HepG2 (cell line): ENCODE data around the gene NDRG3. TPM values are rescaled to one million over a fixed set of nuclear protein-coding genes. Genes with fewer than 3 reads are reported as not detected.

ENCODE experiments used
- ATAC-seq: fragments of 200-7000 bp; cut with Tn5 transposase; 3 replicates; pipeline ENCODE4 v1.9.1; 2020; ENCODE audit warnings: mild to moderate bottlenecking, moderate library complexity
- BruUV-seq: library from RNA; stranded (reverse); fragments of 400-500 nt; replicated peaks from 2 replicates; lab custom pipeline; 2021; lab: Mats Ljungman, UMichigan
- CTCF ChIA-PET: fragments of 300-600 bp; formaldehyde crosslinking; extraction: SDS; loops from one replicate; lab custom pipeline; 2021; ENCODE audit warnings: low total read pairs, inconsistent platforms, low intra/inter-chr PET ratio; lab: Yijun Ruan, JAX
- POLR2A ChIA-PET: fragments of 350-600 bp; sonication (Branson Sonifier 250); formaldehyde crosslinking; loops from one replicate; lab custom pipeline; 2020; ENCODE audit warnings: antibody characterized with exemption, inconsistent platforms; lab: Yijun Ruan, JAX
- DNase-seq: peaks from one replicate; pipeline ENCODE4 v3.0.0-alpha.2; 2015; ENCODE audit warnings: low spot score
- FAIRE-seq: peaks from 3 replicates; lab custom pipeline; 2011; peaks lifted over from hg19 to GRCh38; lab: Jason Lieb, UNC
- H2AFZ ChIP-seq: one replicate; pipeline ENCODE4 v1.6.1; 2011; ENCODE audit warnings: low read length, inconsistent platforms
- H3K27ac ChIP-seq: fragments of 300-600 bp; 3 replicates; pipeline ENCODE4 v1.8.0; 2011; ENCODE audit warnings: mixed run types, mild to moderate bottlenecking, mixed read lengths, low read length, inconsistent platforms; ENCODE audit not compliant: insufficient read depth; ENCODE audit errors: extremely low read length
- H3K27me3 ChIP-seq, 2 experiments: fragments of 200-600 bp in 1 of 2; 2 replicates in 1 of 2; 3 replicates in 1 of 2; pipeline versions ENCODE4 v1.6.0 to v1.8.0; 2011; ENCODE audit warnings: low read length in 2 of 2, mild to moderate bottlenecking in 2 of 2, moderate library complexity in 2 of 2, inconsistent platforms in 1 of 2; ENCODE audit not compliant: insufficient read depth in 2 of 2, control insufficient read depth in 1 of 2
- H3K36me3 ChIP-seq, 2 experiments: fragments of 200-600 bp in 1 of 2; replicated peaks in 1 of 2; 2 replicates in 1 of 2; 3 replicates in 1 of 2; pipeline versions ENCODE4 v1.5.1 to v1.8.0; 2011; ENCODE audit warnings: low read length in 2 of 2, inconsistent platforms in 1 of 2; ENCODE audit not compliant: insufficient read depth in 2 of 2, control insufficient read depth in 1 of 2
- H3K4me1 ChIP-seq: 2 replicates; pipeline ENCODE4 v1.5.1; 2012; ENCODE audit warnings: low read length, inconsistent platforms; ENCODE audit not compliant: insufficient read depth
- H3K4me2 ChIP-seq: 2 replicates; pipeline ENCODE4 v1.6.0; 2011; ENCODE audit warnings: low read depth, low read length, inconsistent platforms
- H3K4me3 ChIP-seq, 3 experiments: fragments of 200-600 bp in 1 of 3; sonication (generic), shearing (Covaris generic) in 1 of 3; replicated peaks in 1 of 3; 2 replicates each; pipeline ENCODE4 v1.5.1; 2011 to 2016; ENCODE audit warnings: low read length in 3 of 3, inconsistent platforms in 2 of 3, low read depth in 2 of 3, mild to moderate bottlenecking in 2 of 3, control low read depth in 1 of 3, mixed read lengths in 1 of 3; ENCODE audit not compliant: insufficient read depth in 1 of 3
- H3K79me2 ChIP-seq: one replicate; pipeline ENCODE4 v1.6.1; 2011; ENCODE audit warnings: low read length, inconsistent platforms; ENCODE audit not compliant: insufficient read depth
- H3K9ac ChIP-seq: 2 replicates; pipeline ENCODE4 v1.6.0; 2011; ENCODE audit warnings: mild to moderate bottlenecking, low read depth, low read length, inconsistent platforms; ENCODE audit not compliant: insufficient read depth
- H3K9me3 ChIP-seq: 2 replicates; pipeline ENCODE4 v1.5.1; 2012; ENCODE audit warnings: mild to moderate bottlenecking, low read length
- H4K20me1 ChIP-seq: 2 replicates; pipeline ENCODE4 v1.6.0; 2011; ENCODE audit warnings: inconsistent platforms, mild to moderate bottlenecking, low read length, moderate library complexity; ENCODE audit not compliant: insufficient read depth
- CHD2 ChIP-seq: IDR thresholded peaks from 2 replicates; pipeline ENCODE4 v1.6.1; 2011; ENCODE audit warnings: low read depth, low read length, improper control_type of control experiment
- FOSL1 ChIP-seq: sonication (generic); formaldehyde crosslinking; IDR thresholded peaks from 2 replicates; pipeline ENCODE4 v1.9.0; 2021; ENCODE audit warnings: missing genetic modification reagents, borderline replicate concordance
- ISL2 ChIP-seq: sonication (generic); formaldehyde crosslinking; IDR thresholded peaks from 2 replicates; pipeline ENCODE4 v1.5.0; 2020; ENCODE audit warnings: missing genetic modification reagents
- JUN ChIP-seq: sonication (generic); formaldehyde crosslinking; IDR thresholded peaks from 2 replicates; pipeline ENCODE4 v1.4.0; 2020; ENCODE audit warnings: mild to moderate bottlenecking, missing genetic modification reagents
- KLF16 ChIP-seq, 2 experiments: sonication (generic) in 1 of 2; formaldehyde crosslinking in 1 of 2; IDR thresholded peaks; 2 replicates each; pipeline versions ENCODE4 v1.6.1 to v1.8.0; 2016 to 2023; ENCODE audit warnings: missing genetic modification reagents in 2 of 2, missing compliant biosample characterization in 1 of 2
- MBNL3 ChIP-seq: fragments of 250-450 bp; sonication (Bioruptor Pico); conservative IDR thresholded peaks from 2 replicates; pipeline ENCODE4 v1.8.0; 2022; ENCODE audit warnings: mild to moderate bottlenecking, inconsistent platforms
- SRSF1 ChIP-seq: fragments of 200-400 bp; formaldehyde crosslinking; optimal IDR thresholded peaks from 2 replicates; pipeline ENCODE3; 2017; ENCODE audit warnings: mild to moderate bottlenecking, low read depth, low read length, moderate library complexity
- ZFAT ChIP-seq: sonication (generic); formaldehyde crosslinking; conservative IDR thresholded peaks from 2 replicates; pipeline ENCODE4 v1.8.1; 2023; ENCODE audit warnings: missing genetic modification reagents, inconsistent platforms
- ZFP36L1 ChIP-seq: sonication (generic); formaldehyde crosslinking; IDR thresholded peaks from 2 replicates; pipeline ENCODE4 v1.8.0; 2022; ENCODE audit warnings: mild to moderate bottlenecking, missing genetic modification reagents, moderate library complexity
- ZNF17 ChIP-seq: sonication (generic); formaldehyde crosslinking; IDR thresholded peaks from 2 replicates; pipeline ENCODE4 v1.5.0; 2020; ENCODE audit warnings: mild to moderate bottlenecking, missing genetic modification reagents
- ZNF230 ChIP-seq: sonication (generic); formaldehyde crosslinking; IDR thresholded peaks from 2 replicates; pipeline ENCODE4 v1.4.0; 2020; ENCODE audit warnings: mild to moderate bottlenecking, missing genetic modification reagents
- ZNF512 ChIP-seq: sonication (generic); formaldehyde crosslinking; IDR thresholded peaks from 2 replicates; pipeline ENCODE4 v1.4.0; 2020; ENCODE audit warnings: mild to moderate bottlenecking, missing genetic modification reagents
- ZNF574 ChIP-seq: sonication (generic); formaldehyde crosslinking; IDR thresholded peaks from 2 replicates; pipeline ENCODE4 v1.4.0; 2020; ENCODE audit warnings: missing genetic modification reagents
- ZNF768 ChIP-seq: sonication (generic); formaldehyde crosslinking; IDR thresholded peaks from 2 replicates; pipeline ENCODE4 v1.4.0; 2020; ENCODE audit warnings: missing genetic modification reagents
- ZSCAN31 ChIP-seq: sonication (generic); formaldehyde crosslinking; IDR thresholded peaks from 2 replicates; pipeline ENCODE4 v1.5.0; 2020; ENCODE audit warnings: low read depth, mild to moderate bottlenecking, missing genetic modification reagents
- WGBS: methylation state at CpG from one replicate; pipeline ENCODE4 v1.1.6; 2017; ENCODE audit warnings: low lambda C conversion rate; 5-methylcytosine and 5-hydroxymethylcytosine counted together
- in situ Hi-C: cut with HindIII; loops from 2 replicates; pipeline ENCODE4 v1.10.0; 2017; ENCODE audit warnings: low pct_unique_long_range_greater_than_20kb; ENCODE audit not compliant: extremely low pct_ligation_motif_present
- intact Hi-C: fragments of 100-400 bp; cut with micrococcal nuclease; formaldehyde crosslinking; loops from one replicate; pipeline ENCODE4 v1.10.0; 2022; ENCODE audit not compliant: unreplicated experiment
- polyA plus RNA-seq, 8 experiments: library from polyadenylated mRNA; depleted of rRNA in 3 of 8; stranded (reverse) in 7 of 8; unstranded in 1 of 8; fragments of >200 nt; fragmentation: Illumina TruSeq in 4 of 8; extraction: Trizol in 4 of 8; gene quantifications; 2 replicates each; pipeline versions ENCODE4 v1.2.1 to v1.2.3, GENCODE V29; 2011 to 2016; ENCODE audit warnings: low read depth in 4 of 8, missing spikeins in 1 of 8, mixed read lengths in 1 of 8; ENCODE audit not compliant: insufficient read depth in 1 of 8
- total RNA-seq, 5 experiments: library from RNA; depleted of rRNA; stranded (reverse); fragments of >200 nt; fragmentation: Illumina TruSeq; extraction: Trizol; gene quantifications; 2 replicates each; pipeline ENCODE4 v1.2.3, GENCODE V29; 2016; ENCODE audit warnings: low read depth in 1 of 5
- TF ChIP-seq, protein P1 (sequence below): sonication (generic); formaldehyde crosslinking; IDR thresholded peaks from 2 replicates; pipeline ENCODE4 v1.9.0; 2021; ENCODE audit warnings: missing genetic modification reagents, borderline replicate concordance

The NDRG3 gene
- total and polyA plus RNA-seq, 2 of the 13 experiments (the other 11 are each of a cell fraction or from before 2014, with no cell fraction given): 36.0 to 40.5 TPM

DNA sequence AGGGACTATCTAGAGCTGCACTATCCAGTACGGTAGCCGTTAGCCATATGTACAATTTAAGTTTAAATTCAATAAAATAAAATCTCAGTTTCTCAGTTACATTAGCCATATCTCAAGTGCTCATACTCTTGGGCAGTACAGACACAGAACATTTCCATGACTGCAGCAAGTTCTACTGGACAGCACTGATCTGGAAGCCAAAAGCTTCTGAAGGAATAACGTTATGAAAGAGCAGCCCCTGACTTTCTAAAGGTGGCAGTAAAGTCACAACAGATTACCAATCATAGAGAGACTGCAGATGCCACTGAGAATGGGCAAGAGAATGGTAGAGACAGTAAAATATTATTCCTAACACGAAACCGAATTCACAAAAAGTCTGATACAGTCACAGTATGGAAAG, 36.8 kb downstream of the NDRG3 start:
- TF ChIP-seq ZNF230 (CRISPR knock-in tag) (no peak), ZSCAN31 (CRISPR knock-in tag) (no peak), KLF16 (CRISPR knock-in tag; IDR thresholded peaks at IDR 0.05) (no peak), ZFP36L1 (CRISPR knock-in tag) (no peak), ISL2 (CRISPR knock-in tag) (no peak), CHD2 (no peak), ZNF17 (CRISPR knock-in tag) (no peak), SRSF1 (no peak), JUN (no peak), ZFAT (CRISPR knock-in tag) (no peak), ZNF768 (CRISPR knock-in tag) (no peak), MBNL3 (CRISPR knock-in tag) (no peak), FOSL1 (CRISPR knock-in tag) (no peak), ZNF512 (no peak), ZNF574 (no peak)
- TF ChIP-seq, protein P1, sequence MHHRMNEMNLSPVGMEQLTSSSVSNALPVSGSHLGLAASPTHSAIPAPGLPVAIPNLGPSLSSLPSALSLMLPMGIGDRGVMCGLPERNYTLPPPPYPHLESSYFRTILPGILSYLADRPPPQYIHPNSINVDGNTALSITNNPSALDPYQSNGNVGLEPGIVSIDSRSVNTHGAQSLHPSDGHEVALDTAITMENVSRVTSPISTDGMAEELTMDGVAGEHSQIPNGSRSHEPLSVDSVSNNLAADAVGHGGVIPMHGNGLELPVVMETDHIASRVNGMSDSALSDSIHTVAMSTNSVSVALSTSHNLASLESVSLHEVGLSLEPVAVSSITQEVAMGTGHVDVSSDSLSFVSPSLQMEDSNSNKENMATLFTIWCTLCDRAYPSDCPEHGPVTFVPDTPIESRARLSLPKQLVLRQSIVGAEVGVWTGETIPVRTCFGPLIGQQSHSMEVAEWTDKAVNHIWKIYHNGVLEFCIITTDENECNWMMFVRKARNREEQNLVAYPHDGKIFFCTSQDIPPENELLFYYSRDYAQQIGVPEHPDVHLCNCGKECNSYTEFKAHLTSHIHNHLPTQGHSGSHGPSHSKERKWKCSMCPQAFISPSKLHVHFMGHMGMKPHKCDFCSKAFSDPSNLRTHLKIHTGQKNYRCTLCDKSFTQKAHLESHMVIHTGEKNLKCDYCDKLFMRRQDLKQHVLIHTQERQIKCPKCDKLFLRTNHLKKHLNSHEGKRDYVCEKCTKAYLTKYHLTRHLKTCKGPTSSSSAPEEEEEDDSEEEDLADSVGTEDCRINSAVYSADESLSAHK (CRISPR knock-in tag): no peak
- in situ Hi-C loops (no loop called here), intact Hi-C loops (no loop called here)
- Histone ChIP-seq H4K20me1 (no peaks in the 10 kb centered on the region), H3K27me3 (no peaks in the 10 kb centered on the region), H3K9ac (no peak overlapping the region), H3K27ac (no peak overlapping the region), H3K4me3 (no peak overlapping the region), H2AFZ (no peak overlapping the region), H3K4me1 (peaks cover 12% of the 10 kb centered on the region), H3K9me3 (no peaks in the 10 kb centered on the region), H3K36me3 (peaks cover 6 to 13% of the 10 kb centered on the region in 2 experiments; a peak in 4 of 5 replicates), H3K4me2 (no peak overlapping the region), H3K79me2 (no peaks in the 10 kb centered on the region)
- no peak for DNase-seq
- CTCF ChIA-PET: no interaction called here
- ATAC-seq: no peak
- POLR2A ChIA-PET: no interaction called here
- no peak for FAIRE-seq
- no TSS peak for BruUV-seq
- 95% methylated on average over 5 of the region's 5 CpGs for WGBS
